ENCODE measurements around the gene ZNF862. TPM values are rescaled to one million over a fixed set of nuclear protein-coding genes. Genes with fewer than 3 reads are reported as not detected.

Gene ZNF862
- total RNA-seq, 1 donor from 2014 or later = 22.6 TPM

DNA sequence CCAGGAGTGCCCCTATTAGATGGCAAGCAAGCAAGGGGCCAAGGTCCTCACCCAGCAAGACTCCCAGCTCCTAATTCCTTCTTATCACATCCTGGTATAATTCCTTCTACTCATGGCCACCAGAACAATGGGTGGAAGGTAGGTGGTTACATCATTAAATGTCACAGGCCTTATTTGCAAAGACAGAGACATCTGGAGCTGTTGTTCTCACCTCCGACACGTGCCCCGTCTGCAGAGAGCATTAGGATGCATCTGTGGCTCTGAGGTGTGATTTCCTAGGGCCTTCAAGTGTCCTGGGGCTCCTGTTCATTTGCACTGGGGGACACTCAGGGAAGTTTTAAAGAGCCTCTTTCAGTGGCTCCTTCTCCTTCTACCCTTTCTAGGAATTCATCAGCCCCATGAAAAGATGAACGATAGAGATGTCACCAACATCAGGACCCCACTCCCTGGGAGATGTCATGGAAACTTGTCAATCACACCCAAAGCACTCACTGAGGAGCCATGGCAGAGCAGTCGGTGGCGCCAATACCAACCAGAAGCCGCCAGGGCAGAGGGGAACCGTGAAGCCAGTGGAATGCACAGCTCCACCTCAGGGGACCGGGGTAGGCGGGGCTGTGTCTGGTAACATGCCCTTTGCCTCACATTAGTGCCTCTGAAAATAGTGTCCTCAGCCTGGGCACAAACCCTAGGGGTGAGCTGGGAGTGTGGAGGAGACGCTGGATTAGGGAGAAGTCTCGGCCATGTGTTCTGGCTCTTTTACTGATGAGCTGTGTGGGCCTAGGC is 32.7 kb downstream of the ZNF862 start:
- H3K36me3 Mint-ChIP-seq (ENCODE audit: low read depth, unreplicated experiment) = peaks cover 14% of the 10 kb centered on the region
- no peaks in the 10 kb centered on the region for H3K9me3 Mint-ChIP-seq (ENCODE audit: unreplicated experiment)
- no peak for DNase-seq (ENCODE audit: low spot score)
- H3K27ac Mint-ChIP-seq (ENCODE audit: unreplicated experiment) = peak overlapping the region; percentile 48
- no peak for TF ChIP-seq CTCF (IDR thresholded peaks at IDR 0.05; ENCODE audit: unreplicated experiment)
- H3K4me3 Mint-ChIP-seq (ENCODE audit: unreplicated experiment) = no peak overlapping the region
- peaks cover 15% of the 10 kb centered on the region for H3K27me3 Mint-ChIP-seq (ENCODE audit: unreplicated experiment)
- peaks cover 32% of the 10 kb centered on the region for H3K4me1 Mint-ChIP-seq (ENCODE audit: unreplicated experiment)

DNA sequence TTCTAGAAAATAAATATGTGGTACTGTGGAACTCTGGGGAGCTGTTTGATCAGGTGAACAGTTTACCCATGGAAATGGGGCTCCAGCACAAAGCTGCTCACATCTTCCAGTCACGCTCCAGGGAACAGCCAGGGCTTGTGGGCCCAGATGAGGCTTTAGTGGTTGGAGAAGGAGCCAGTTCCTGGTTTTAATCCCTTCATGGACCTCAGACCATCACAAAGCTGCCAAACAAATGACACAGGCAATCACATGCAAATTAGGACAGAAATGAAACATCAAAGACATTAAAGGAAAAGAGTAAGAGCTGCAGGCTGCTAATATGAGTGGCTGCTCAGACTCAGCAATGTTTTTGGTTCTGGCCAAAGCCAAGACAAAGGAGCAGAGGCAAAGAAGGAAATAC is 33.4 kb downstream of the ZNF862 start:
- no peaks in the 10 kb centered on the region for H3K9me3 Mint-ChIP-seq (ENCODE audit: unreplicated experiment)
- peaks cover 13% of the 10 kb centered on the region for H3K27me3 Mint-ChIP-seq (ENCODE audit: unreplicated experiment)
- no peak overlapping the region for H3K4me3 Mint-ChIP-seq (ENCODE audit: unreplicated experiment)
- DNase-seq (ENCODE audit: low spot score) = no peak
- H3K4me1 Mint-ChIP-seq (ENCODE audit: unreplicated experiment) = peaks cover 32% of the 10 kb centered on the region
- TF ChIP-seq CTCF (IDR thresholded peaks at IDR 0.05; ENCODE audit: unreplicated experiment) = no peak
- no peak overlapping the region for H3K27ac Mint-ChIP-seq (ENCODE audit: unreplicated experiment)
- peaks cover 14% of the 10 kb centered on the region for H3K36me3 Mint-ChIP-seq (ENCODE audit: low read depth, unreplicated experiment)

DNA sequence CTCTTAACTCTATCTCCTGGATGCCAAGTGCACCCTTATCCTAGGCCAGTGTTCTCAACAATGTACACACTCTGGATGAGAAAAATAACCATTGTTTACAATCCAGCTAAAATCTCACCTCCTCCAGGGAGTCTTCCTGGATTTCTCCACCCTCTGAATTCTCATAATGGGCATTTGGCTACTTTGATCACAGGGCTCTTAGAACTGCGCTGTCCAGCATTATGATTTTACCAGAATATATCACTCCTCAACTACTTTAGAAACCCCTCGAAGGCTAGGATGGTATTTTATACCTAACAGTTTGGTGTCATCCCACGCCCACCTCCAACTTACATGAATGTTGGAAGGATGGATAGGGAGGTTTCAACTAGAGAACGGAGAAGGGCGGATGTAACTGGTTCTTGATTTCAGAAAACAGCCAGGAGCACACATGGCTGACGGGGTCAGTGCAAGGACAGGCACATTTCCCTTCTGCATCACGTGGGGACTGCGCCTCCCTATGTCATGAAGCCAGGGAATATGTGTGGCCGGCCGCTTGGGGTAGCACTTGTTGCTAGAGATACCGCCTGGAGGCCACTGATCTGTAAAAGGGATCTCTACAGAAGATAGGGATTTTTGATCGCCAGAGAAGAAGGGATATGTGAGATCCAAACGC is 34.4 kb downstream of the ZNF862 start:
- peak; percentile 43 for DNase-seq (ENCODE audit: low spot score)
- H3K9me3 Mint-ChIP-seq (ENCODE audit: unreplicated experiment) = no peaks in the 10 kb centered on the region
- H3K4me1 Mint-ChIP-seq (ENCODE audit: unreplicated experiment) = peaks cover 32% of the 10 kb centered on the region
- no peak for TF ChIP-seq CTCF (IDR thresholded peaks at IDR 0.05; ENCODE audit: unreplicated experiment)
- peaks cover 14% of the 10 kb centered on the region for H3K36me3 Mint-ChIP-seq (ENCODE audit: low read depth, unreplicated experiment)
- no peak overlapping the region for H3K27ac Mint-ChIP-seq (ENCODE audit: unreplicated experiment)
- H3K27me3 Mint-ChIP-seq (ENCODE audit: unreplicated experiment) = peaks cover 13% of the 10 kb centered on the region
- peak overlapping the region; percentile 85 for H3K4me3 Mint-ChIP-seq (ENCODE audit: unreplicated experiment)

DNA sequence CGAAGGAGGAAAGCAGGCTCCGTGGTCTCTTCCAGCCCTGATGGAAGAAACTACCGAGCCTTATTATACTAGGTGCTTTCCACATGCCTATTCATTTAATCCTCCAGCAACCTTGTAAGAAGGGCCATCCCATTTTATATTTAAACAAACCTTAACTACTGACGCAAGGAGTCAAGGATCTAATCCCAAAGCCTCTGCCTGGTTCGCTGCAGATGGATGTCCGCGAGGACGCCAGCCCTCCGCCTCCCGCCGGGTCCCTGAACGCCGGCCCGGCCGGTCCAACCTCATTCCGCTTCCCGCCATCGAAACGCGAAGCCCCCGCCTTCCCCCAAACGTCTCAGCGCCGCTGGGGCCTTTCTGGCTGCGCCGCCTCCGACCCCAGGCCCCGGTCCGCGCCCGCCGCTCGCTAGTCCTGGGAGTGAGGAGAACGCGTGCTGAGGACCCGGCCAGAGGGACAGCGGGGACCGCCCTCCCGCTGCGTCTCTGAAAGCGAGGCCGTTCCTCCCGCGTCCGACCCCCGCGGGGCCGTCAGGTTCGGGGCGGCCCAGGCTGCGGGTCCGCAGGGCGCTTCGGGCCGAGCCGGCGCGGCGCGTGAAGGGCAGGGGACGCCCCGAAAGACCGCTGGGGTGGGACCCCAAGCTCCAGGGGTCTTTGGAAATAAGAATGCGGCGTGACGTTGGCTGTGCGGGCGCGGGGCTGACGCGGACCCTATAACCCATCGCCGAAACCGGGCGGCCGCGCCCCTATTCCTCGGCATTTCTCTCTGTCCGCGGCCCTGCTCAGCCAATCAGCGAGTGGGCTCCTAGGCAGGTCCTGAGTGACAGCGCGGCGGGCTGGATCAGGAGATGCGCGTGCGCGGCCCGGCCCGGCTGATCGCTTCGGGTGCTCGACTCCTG is 35.1 kb downstream of the ZNF862 start, which contains the start of gene ATP6V0E2:
Gene ATP6V0E2 (plus strand): TSS at position 896 of the 896 bp plus-strand sequence. CDS start 97 bp downstream, outside the sequence.
- Mint-ChIP-seq H3K4me3 (ENCODE audit: unreplicated experiment) (peak within 1 kb of the TSS; percentile 85), H3K36me3 (ENCODE audit: low read depth, unreplicated experiment) (peaks cover 14% of the 10 kb centered on the region)

More for the DNA sequence above, 35.1 kb downstream of the ZNF862 start, which contains the start of gene ATP6V0E2:
- no peaks in the 10 kb centered on the region for H3K9me3 Mint-ChIP-seq (ENCODE audit: unreplicated experiment)
- H3K27ac Mint-ChIP-seq (ENCODE audit: unreplicated experiment) = no peak within 1 kb of the TSS
- peaks cover 13% of the 10 kb centered on the region for H3K27me3 Mint-ChIP-seq (ENCODE audit: unreplicated experiment)
- DNase-seq (ENCODE audit: low spot score) = peak; percentile 89
- H3K4me1 Mint-ChIP-seq (ENCODE audit: unreplicated experiment) = peaks cover 32% of the 10 kb centered on the region
- no peak for TF ChIP-seq CTCF (IDR thresholded peaks at IDR 0.05; ENCODE audit: unreplicated experiment)
